Measurements from ENCODE around the gene GYPA.
"Not testable (repeated sequence)": the region's sequence is repeated elsewhere in the genome, so short reads cannot be mapped to it uniquely, and the experiment has no call there.

The GYPA gene

DNA sequence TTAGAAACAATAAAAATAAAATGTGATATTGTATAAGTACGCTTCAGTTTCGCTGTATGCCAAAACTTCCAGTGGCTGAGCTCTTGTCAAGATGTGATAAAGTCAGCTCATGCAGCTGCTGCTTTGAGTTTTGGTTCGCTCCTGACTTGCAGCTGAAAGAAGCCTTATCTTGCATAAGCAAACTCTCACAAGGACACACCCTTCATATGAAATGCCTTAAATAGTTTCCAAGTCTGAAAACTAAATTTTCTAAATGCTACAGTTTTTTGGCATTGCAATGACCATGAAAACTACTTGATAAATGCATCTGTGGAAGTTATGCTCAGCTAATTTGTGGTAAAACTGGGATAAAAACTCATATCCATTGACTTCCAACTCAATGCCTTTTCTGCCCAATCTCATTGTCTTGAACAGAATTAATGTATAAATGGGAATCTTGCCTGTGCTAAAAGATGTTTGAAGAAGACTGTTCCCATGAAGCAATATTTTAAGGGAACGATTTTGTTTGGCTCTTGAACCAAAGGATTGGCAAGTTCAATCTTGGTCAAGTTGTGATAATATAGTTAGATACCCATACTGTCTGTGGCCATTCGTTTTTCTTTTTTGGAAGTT, 11.7 kb downstream of the GYPA start:
- DNase-seq: not testable (repeated sequence)

DNA sequence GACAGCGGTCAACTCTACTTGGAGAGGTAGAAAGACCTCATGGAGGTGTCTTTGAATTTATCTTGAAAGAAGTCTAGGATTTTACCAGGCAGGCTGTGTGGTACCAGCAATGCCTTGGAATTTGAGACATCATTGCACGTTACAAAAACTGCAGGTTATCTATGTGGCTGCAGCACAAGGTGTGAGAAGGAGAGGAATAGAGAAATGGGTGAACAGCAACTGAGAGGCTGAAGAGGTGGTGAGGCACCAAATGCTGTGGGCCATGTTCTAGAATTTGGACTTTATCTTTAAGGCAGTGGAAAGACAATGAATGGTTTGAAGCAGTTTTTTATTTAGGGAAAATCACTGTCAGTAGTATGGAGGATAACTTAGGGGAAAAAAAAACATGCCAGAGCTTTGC, 15.4 kb downstream of the GYPA start:
- not testable (repeated sequence) for DNase-seq

DNA sequence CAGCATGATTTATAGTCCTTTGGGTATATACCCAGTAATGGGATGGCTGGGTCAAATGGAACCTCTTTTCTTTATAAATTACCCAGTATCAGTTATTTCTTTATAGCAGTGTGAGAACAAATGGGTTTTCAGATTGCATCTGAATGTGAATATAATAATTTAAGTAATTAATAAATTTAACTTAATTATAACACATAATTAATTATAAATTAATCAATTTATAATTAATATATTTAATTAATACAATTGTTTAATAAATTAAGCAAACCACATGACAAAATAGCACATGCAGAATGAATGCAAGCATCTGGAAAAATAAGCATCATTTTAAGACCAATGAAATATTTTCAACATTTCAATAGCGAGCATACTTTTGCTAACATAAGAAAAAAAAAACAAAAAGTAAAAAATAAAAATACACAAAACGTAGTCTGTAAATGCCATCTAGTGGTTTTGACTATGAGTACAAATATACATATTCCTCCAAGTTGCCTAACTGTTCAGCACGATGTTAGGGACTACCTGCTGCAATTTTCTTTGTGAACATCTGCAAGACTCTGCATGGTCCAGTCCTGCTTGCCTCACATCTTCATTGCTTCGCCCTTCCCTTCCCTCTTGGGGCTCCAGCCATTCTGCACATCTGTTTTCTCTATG, 16.4 kb downstream of the GYPA start:
- DNase-seq: not testable (repeated sequence)

GRCh38 chr4:144123269-144123668, 17.2 kb downstream of the GYPA start:
- DNase-seq: not testable (repeated sequence)

GRCh38 chr4:144119752-144120151, 20.8 kb downstream of the GYPA start:
- DNase-seq: not testable (repeated sequence)

DNA sequence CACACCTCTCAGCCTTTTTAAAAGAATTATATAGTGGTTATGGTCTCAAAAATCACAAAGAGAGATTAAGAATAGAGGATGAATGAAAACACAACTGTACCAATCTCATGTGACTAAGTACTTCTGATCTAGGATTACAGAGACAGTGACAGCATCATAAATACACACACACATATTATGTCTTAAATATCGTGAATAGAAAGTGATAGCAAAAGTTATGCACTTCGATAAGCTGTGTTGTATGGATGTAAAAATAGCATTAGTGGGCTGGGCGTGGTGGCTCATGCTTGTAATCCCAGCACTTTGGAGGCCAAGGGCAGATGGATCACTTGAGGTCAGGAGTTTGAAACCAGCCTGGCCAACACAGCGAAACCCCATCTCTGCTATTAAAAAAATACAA, 25.0 kb downstream of the GYPA start:
- DNase-seq: no peak

GRCh38 chr4:144113546-144113945, 27.0 kb downstream of the GYPA start:
- DNase-seq: no peak

GRCh38 chr4:144104509-144105130, 35.9 kb downstream of the GYPA start:
- DNase-seq: no peak

DNA sequence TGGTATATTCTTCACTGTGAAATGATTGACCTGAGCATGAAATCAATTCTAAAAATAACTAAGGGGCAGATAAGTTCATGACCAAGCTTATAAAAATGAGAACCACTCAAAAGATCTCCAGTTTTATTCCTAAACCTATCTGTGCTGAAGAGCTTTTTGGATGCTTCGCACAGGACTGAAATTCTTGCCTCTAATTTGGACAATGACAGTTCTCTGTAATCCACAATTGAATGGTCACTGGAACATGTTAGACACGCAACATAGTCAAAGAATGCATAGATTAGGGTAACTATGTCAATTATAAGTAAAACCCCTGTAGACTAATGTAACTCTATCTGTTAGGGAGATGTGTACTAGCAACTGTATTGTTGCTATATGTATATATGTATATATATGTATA, 42.7 kb downstream of the GYPA start:
- not testable (repeated sequence) for DNase-seq

GRCh38 chr4:144093995-144094394, 46.5 kb downstream of the GYPA start:
- not testable (repeated sequence) for DNase-seq

- not testable (repeated sequence) for DNase-seq
Observed at GRCh38 chr4:144091181-144091580, 49.3 kb downstream of the GYPA start.

- DNase-seq: no peak
Observed at GRCh38 chr4:144090744-144091143, 49.8 kb downstream of the GYPA start.

DNA sequence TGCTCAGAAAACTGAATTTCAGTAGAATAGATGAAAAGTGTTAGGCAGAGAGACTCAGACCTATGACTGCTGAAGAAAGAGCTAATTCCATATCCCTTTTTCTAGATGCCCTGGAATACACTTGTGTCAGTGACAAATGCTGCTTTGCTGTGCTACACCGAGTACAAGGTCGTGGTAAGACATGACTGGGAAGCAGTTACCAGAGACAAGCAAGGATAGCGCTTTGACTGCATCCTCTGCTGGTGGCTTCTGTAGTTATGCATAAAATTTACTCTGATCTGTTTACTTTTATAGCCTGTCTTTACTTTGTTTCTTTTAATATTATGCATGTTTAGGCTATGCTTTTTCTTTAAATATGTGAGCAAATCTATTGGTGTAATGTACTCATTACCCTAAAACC, 58.5 kb downstream of the GYPA start:
- DNase-seq: not testable (repeated sequence)

DNA sequence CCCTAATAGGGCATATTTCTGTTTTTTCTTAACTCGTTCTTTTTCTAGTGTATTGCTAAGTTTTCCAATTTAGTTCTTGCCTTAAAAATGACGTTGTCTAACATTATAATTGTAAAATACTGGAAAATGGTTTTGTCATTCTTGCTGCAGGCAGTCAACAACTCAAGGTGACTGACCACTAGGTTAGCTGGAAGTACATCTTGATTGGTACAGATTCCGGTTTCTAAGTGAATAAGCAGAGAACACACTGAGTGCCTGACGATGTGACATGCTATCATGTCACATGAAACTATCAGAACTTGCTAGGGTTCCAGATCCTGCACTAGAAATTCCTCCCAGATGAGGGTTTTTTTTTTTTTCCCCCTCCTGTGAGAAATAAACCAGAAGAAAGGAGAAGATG, 60.4 kb downstream of the GYPA start:
- DNase-seq: not testable (repeated sequence)

DNA sequence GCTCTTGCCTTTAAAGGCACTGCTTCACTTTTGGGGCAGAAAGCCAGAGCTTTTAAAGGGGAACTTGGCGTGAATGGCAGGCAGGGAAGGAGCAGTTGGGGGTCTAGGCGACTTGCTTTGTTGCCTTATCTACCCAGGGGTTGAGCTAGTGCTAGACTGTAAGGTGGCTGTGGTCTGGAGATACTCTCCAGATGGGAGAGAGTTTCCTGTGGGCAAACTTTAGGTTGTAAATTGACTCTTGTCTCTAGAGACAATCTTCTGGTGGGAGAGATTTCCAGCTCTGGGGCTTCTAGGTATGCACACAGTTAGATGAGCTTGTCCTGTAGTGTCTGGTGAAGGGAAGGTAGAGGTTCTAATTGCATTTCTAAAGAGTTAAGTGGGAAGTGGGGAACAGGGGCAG, 61.8 kb downstream of the GYPA start:
- not testable (repeated sequence) for DNase-seq

GRCh38 chr4:144061556-144061955, 79.0 kb downstream of the GYPA start:
- DNase-seq: not testable (repeated sequence)

DNA sequence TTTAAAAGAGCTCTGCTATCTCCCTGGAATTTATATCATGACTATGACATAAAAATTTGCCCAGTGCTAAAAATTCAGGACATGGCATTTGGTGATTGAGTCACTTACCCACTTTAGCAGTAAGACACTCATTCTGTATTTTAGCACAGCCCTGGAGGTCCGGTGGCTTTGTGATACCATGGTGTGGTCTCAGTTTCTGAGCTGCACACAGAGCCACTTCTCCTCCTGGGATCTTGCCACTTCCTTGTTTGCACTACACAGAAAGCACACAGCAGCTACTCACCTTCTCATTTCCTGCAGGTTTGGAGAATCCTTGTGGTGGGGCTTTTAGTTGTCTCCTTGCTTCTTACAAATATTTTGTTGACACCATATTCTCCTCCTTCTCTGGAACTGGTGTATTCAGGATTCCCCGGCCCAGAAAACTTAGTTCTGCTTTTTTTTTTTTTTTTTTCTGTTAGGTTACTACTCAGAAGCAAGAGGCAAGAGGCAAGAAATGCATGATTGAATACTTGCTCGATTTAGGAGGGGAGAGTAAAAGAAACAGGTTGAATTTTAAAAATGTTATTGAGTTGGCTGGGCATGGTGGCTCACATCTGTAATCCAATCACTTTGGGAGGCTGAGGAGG, 80.2 kb downstream of the GYPA start:
- DNase-seq: not testable (repeated sequence)

Measured in NCI-H526 (cell line).